ENCODE measurements around the gene PAPPA.

The PAPPA gene

DNA sequence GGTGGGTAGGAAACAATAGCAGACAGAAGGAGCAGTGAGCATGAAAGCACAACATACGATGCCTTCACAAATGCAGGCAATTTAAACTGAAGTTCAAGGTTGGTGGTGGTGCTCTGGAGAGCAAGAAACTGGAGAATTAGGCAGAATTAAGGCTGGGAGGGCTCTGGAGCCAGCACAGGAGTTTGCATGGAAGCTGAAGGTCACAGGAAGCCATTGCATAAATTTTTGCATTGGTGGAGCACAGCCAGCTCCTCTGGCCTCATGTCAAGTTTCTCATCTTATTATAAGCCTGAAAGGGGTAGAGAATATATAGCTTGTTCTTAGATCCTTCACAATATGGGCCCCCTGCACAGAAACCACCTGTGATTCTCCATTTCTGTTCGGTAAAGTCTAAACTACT, 207.4 kb downstream of the PAPPA start:
- no peak for DNase-seq

- no peak for DNase-seq
Observed at GRCh38 chr9:116361547-116361946, 208.0 kb downstream of the PAPPA start.

- DNase-seq: no peak
Observed at GRCh38 chr9:116362493-116362892, 208.9 kb downstream of the PAPPA start.

DNA sequence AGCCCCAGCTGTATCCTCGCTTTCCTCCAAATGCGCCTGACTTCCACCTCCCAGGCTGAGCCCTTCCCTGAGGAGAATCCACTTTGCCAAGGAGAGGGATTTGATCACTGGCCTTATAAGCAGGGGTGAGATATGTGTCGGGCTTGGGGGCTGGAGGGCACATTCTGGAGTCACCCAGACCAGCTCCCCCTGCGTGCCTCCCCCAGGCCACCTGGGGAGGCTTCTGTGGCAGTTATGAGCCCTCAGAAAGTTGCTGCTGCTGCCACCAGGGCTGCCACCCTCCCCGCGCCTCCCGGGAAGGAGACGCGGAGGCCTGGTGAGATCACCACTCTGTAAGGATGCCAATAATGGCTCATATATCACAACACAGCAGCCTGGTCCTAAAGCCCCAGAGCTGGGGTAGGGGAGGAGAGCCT, 211.5 kb downstream of the PAPPA start:
- no peak for DNase-seq

DNA sequence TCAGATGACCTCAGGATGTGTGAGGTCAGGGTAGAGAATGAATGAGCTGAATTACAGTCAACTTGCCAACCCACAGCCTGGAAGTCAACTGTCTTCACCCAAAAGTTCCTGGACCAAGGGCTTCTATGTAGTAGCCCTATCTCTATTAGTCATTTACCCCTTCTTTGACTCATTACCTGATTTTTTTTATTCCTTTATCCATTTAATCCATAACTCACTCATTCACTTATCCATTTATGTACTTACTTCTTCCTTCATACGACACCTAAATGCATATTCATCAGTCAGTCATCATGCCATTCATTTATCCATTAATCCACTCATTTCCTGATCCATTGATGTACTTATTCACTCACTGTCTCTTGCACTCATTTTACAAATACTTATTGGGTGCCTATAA, 212.7 kb downstream of the PAPPA start:
- no peak for DNase-seq

- peak; percentile 15 for DNase-seq
Observed at GRCh38 chr9:116368680-116369079, 215.1 kb downstream of the PAPPA start.

DNA sequence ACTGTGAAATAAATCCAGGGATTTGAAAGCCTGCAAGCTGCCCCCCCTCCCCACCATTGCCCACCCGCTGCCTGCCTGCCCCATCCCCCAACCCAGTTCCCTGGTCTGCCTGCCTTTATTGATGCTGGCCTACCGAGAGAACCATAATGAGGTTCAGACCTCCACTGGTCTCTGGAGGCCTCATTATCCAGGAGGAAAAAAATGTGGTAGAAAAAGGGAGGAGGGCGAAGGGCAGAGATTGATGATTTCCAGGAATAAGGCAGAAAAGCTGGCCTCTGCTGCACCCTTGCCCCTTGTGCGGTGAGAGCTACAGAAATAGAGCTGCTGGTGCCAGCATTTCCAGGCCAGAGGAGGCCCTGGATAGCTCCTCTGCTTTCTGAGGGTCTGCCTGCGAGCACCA, 216.1 kb downstream of the PAPPA start:
- DNase-seq: no peak

DNA sequence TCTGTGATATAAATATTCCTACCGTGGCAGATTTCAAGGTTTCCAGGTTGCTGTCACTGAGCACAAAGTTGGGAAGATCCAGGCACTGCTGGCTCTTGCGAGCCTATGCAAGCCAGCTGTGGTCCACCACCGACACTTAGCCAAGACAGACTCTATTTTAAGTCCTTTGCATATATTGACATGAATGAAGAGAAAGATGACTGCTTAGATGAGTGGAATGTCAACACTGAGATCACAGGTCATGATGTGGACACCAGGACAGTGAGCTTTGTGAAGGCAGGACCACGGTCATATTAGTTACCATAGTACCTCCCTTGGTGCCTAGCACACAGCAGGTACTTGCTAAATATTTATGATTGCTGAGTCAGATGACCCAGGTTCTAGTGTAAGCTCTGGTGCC, 217.0 kb downstream of the PAPPA start:
- no peak for DNase-seq

- DNase-seq: no peak
Observed at GRCh38 chr9:116372081-116372673, 218.6 kb downstream of the PAPPA start.

DNA sequence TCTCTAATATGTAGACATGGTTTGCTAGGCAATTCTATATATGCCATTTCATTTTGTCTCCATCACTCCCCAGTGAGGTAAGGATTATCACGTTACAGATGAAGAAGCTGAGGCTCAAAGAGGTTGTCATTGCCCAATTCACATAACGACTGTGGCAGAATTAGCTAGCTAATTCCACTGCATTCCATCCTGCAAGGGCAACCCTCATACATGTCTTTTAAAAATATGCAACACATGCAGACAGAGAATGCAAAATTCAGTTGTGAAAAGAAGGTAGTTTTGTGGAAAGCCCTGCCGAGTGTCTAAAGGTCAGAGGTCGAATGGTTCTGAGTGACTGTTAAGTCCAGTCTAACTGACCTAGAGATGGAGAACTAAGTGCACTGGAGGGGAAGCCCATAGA, 219.2 kb downstream of the PAPPA start:
- no peak for DNase-seq

DNA sequence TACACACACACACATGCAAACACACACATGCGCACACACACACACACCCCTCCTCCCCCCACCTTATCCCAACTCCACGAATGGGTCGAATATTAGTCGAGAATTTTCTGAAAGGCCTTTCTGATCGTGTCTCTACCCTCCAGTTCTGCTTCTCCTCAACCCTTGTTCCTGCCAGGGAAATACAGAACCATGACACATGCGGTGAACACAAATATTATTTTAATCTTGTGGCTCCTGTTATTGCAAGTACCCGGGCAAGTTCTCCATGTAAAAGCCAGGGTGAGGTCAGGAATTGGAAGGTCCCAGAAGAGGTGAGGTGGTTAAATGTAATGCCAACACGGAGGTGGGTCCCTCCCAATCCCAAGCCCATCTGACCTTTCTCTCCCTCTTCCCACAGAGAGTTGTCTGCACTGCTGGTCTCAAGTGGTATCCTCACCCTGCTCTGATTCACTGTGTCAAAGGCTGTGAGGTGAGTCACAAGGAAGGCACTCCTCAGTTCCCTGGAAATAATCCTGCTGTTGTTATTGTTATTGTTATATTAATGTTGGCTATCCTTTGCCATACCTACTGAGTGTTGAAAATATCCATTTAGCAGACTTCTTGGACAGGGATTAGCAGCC, 223.7 kb downstream of the PAPPA start:
- no peak for DNase-seq

GRCh38 chr9:116378873-116379272, 225.3 kb downstream of the PAPPA start:
- no peak for DNase-seq

DNA sequence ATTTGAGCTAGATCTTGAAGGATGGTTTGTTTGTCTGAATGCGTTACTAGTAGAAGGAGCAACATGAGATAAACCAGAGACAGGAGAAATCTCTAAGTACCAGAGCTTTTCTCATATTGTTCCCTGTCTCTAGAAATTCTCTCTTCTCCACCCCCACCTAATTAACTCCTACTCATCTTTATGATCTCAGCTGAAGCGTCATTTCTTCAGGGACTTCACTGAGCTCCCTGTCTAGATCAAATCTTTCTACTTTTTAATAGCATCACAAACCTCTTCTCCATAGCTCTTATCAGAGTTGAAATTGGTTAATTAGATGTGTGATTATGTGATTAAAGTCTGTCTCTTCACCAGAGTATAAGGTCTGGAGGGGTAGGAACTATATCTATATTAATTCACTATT, 226.2 kb downstream of the PAPPA start:
- no peak for DNase-seq

- no peak for DNase-seq
Observed at GRCh38 chr9:116380496-116380995, 227.0 kb downstream of the PAPPA start.

- no peak for DNase-seq
Observed at GRCh38 chr9:116381350-116381749, 227.8 kb downstream of the PAPPA start.

DNA sequence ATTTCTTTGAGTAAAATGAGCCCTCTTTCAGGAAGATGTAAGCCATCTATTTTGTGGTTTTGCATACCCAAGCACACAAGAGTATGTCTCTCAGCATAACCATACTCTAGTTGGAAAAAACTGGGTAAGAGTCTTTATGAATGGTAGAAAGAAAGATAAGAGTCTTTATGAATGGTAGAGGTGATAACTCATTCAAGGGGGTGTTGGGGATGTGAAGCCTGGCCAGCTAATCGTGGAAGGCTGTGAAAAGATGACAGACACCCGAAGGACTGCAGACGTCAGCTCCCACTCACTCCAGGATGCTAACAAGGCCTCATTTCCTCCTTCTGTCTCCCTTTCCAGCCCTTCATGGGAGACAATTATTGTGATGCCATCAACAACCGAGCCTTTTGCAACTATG, 228.5 kb downstream of the PAPPA start:
- DNase-seq: no peak

GRCh38 chr9:116383133-116383532, 229.5 kb downstream of the PAPPA start:
- DNase-seq: no peak

GRCh38 chr9:116383936-116384335, 230.3 kb downstream of the PAPPA start:
- no peak for DNase-seq

GRCh38 chr9:116387934-116388698, 234.5 kb downstream of the PAPPA start:
- no peak for DNase-seq

GRCh38 chr9:116389541-116390302, 236.1 kb downstream of the PAPPA start:
- DNase-seq: no peak

GRCh38 chr9:116390303-116391228, 237.0 kb downstream of the PAPPA start:
- no peak for DNase-seq

- no peak for DNase-seq
Observed at GRCh38 chr9:116391306-116391900, 237.8 kb downstream of the PAPPA start.

All from RPMI8226 (cell line).